ENCODE results near the gene LRG1. TPM values are rescaled to one million over a fixed set of nuclear protein-coding genes. Genes with fewer than 3 reads are reported as not detected.

The LRG1 gene
- total and polyA plus RNA-seq, 10 of the 15 experiments (the other 5 are each of a cell fraction or from before 2014, with no cell fraction given) = 0.29 to 4.7 (median 0.58) TPM

- TF ChIP-seq EZH2 (IDR thresholded peaks at IDR 0.05; ENCODE audit: borderline replicate concordance, control insufficient read depth, low read depth, low read length) (no peak), GATAD2B (conservative IDR thresholded peaks at IDR 0.05; ENCODE audit: low read depth) (no peak), IRF3 (IDR thresholded peaks at IDR 0.05) (no peak), SRF (IDR thresholded peaks at IDR 0.05; ENCODE audit: low read depth in 2 of 2, low read length in 2 of 2) (no peak), RAD21 (IDR thresholded peaks at IDR 0.05; ENCODE audit: insufficient read depth, low read depth, low read length) (peak; percentile 57), RAD51 (IDR thresholded peaks at IDR 0.05) (no peak), SMARCA5 (IDR thresholded peaks at IDR 0.05) (peak; percentile 38), MTA2 (IDR thresholded peaks at IDR 0.05; ENCODE audit: low read depth) (no peak)
These were observed 36.4 kb upstream of the LRG1 start (continued) for GRCh38 chr19:4576016-4576933.

DNA sequence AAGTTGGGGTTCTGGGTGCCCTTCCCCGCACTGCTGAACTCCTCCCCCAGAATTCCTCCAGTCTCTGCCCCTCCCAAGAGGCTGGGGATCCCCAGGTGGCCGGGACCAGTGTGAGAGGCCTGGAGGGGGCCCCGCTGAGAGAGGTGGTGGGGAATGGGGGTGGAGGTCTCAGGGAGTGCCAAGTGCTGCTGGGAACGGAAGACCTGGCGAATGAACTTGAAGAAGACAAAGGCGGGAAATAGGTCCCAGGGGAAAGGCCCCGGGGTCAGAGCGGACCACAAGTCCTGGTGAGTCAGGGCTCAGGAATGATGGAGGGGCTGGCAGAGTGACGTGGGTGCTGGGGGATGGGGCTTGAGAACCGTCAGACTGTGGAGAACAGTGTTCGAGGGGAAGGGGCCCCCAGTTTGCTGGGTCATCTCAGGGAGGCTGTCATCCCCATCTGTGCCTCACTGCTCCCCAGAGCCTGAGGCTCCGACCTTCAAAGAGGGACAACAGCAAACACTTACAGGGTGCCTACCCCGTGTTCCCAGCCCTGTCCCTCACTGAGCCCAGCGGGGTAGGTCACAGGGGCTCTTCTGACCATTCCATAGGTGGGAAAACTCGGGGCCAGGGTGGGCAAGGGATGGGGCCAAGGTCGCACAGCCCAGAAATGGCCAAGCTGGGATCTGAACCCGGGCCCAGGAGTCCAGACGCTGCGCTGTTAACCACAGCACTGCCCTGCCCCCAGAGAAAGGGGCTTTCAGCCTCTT, 35.6 kb upstream of the LRG1 start:
- H3K9me3 ChIP-seq (replicated peaks; ENCODE audit: control insufficient read depth, insufficient read depth, low read length) = no peaks in the 10 kb centered on the region
- no peaks in the 10 kb centered on the region for H3K79me2 ChIP-seq (ENCODE audit: control insufficient read depth, insufficient read depth, low read length)
- in situ Hi-C loops (cut with MboI) = loop anchor here (5.0 kb wide), 1 partner anchor 62 kb away; the partner anchor contains the start of gene TNFAIP8L1
- no peaks in the 10 kb centered on the region for H4K20me1 ChIP-seq (ENCODE audit: control insufficient read depth, insufficient read depth)
- ChIA-PET SMC1A (ENCODE audit: uncharacterized antibody, unreplicated experiment) (interaction anchor here (0.8 to 2.7 kb wide), 3 partner anchors 58 to 126 kb away, joined by 3 to 13 read pairs (median 11); no protein-coding TSS in a partner anchor), CTCF (interaction anchor here (0.7 to 3.4 kb wide), 11 partner anchors 9 to 314 kb away, joined by 3 to 45 read pairs (median 4); no protein-coding TSS in a partner anchor), RAD21 (ENCODE audit: unreplicated experiment) (interaction anchor here (1.6 to 2.6 kb wide), 2 partner anchors 58 to 61 kb away, joined by 6 to 13 read pairs; no protein-coding TSS in a partner anchor), POLR2A (no interaction called here)
- H3K9ac ChIP-seq (ENCODE audit: control insufficient read depth, insufficient read depth, low read length) = no peak overlapping the region
- H3K4me2 ChIP-seq (ENCODE audit: control insufficient read depth, insufficient read depth) = no peak overlapping the region
- H3K36me3 ChIP-seq (ENCODE audit: control insufficient read depth in 2 of 2, insufficient read depth in 2 of 2, low read length in 1 of 2) = no peaks in the 10 kb centered on the region
- no peaks in the 10 kb centered on the region for H3K4me1 ChIP-seq (ENCODE audit: control insufficient read depth, insufficient read depth, low read length)
- DNase-seq (ENCODE audit: low read depth, low spot score) (no peak), FAIRE-seq (no peak), ATAC-seq (peak; percentile 33)
- H3K27ac ChIP-seq (ENCODE audit: control insufficient read depth, insufficient read depth) = no peak overlapping the region
- no peak overlapping the region for H2AFZ ChIP-seq (ENCODE audit: control insufficient read depth, low read depth, low read length)
- intact Hi-C loops (cut with micrococcal nuclease; ENCODE audit: unreplicated experiment) = loop anchor here (2.0 kb wide), 1 partner anchor 61 kb away; no protein-coding TSS in a partner anchor
- BruUV-seq (replicated peaks) = no TSS peak
- H3K27me3 ChIP-seq (replicated peaks in 1 of 2; ENCODE audit: control insufficient read depth in 2 of 2, insufficient read depth in 2 of 2, low read length in 1 of 2) = peaks cover 2 to 4% of the 10 kb centered on the region in 2 experiments; a peak in 3 of 4 replicates
- WGBS (ENCODE audit: insufficient coverage, insufficient replicate concordance, low lambda C conversion rate, missing lambda C conversion rate) = 20% methylated on average over 19 of the region's 19 CpGs
- no peak for TF ChIP-seq NR2C1 (IDR thresholded peaks at IDR 0.05)
- peak; percentile 34; the same call in 1 of the 2 replicates for TF ChIP-seq NR2F1 (conservative IDR thresholded peaks at IDR 0.05)
- TF ChIP-seq IRF4 (IDR thresholded peaks at IDR 0.05; ENCODE audit: low read depth, low read length) = no peak
- H3K4me3 ChIP-seq = no peak overlapping the region
